Measurements from ENCODE around the gene ISCU.
"Not testable (repeated sequence)": the region's sequence is repeated elsewhere in the genome, so short reads cannot be mapped to it uniquely, and the experiment has no call there.

ISCU gene

DNA sequence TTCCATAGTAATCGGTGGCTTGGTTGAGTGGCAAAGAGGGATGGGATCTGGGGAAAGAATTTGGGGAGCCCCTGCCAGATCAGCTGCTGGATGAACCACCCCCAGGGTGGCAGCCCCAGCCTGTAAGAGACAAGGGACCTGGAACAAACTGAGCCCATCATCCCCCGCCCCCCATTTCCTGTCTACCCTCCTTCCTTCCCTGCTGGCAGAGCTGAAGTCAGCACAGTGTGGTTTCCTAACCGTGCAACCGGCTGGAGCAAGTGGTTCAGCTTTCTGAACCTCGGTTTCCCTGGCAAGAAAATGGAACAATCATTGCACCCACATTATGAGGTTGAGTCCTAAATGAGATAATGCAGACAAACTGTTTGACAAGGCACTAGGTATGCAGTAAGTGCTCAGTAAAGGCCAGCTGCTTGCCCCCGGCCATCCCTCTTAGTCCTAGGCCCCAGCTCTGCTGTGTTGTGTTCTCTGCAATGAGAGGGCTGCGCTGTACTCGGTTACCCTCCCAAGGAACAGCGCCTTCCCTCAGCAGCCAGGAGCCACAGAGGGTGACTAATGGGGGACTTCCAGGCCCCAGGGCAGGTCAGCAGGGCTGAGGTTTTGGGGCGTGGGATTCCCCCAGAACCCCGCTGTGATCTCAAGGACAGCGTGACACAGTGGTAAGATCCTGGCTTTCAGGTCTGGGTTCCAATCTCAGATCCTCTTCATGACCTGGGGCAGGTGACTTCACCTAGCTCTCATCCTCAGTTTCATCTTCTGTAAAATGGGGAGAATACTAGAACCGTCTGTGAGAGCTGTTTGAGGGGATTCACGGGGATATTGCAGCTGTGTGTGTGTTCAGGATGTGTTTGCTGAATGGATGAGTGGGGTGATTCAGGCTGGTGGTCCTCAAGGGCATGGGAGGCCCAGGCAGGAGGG lies 54.8 kb downstream of the ISCU start:
- peak in 9 of 51 donors; percentile 10 to 35 (median 20) for DNase-seq

GRCh38 chr12:108618079-108618952 lies 55.9 kb downstream of the ISCU start:
- DNase-seq, result peak in 48 of 51 donors; percentile 14 to 84 (median 54)

DNA sequence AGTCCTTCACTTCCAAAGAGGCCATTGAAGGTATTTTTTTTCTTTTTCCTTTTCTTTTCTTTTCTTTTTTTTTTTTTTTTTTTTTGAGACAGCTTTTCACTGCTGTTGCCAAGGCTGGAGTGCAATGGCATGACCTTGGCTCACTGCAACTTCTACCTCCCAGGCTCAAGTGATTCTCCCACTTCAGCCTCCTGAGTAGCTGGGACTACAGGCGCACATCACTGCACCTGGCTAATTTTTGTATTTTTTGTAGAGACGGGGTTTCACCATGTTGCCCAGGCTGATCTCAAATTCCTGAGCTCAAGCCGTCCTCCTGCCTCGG lies 56.5 kb downstream of the ISCU start:
- not testable (repeated sequence) for DNase-seq

All from hypothalamus (tissue), 51 donors.